Progenitor cell of endocrine pancreas (in vitro differentiated cells): ENCODE data around the gene SLC26A11. TPM values are rescaled to one million over a fixed set of nuclear protein-coding genes. Genes with fewer than 3 reads are reported as not detected.
A peak's percentile ranks its signal among the peaks of the same experiment; 100 is the strongest.

Experiments used
- DNase-seq: peaks from one replicate; pipeline ENCODE4 v3.0.0; 2021; ENCODE audit warnings: low spot score; ENCODE audit not compliant: unreplicated experiment
- H3K27ac Mint-ChIP-seq: 2 replicates; pipeline ENCODE4 v1.8.0; 2021; ENCODE audit warnings: mild to moderate bottlenecking, moderate library complexity, mixed read lengths
- H3K27me3 Mint-ChIP-seq: 2 replicates; pipeline ENCODE4 v1.8.0; 2021; ENCODE audit warnings: mixed read lengths
- H3K36me3 Mint-ChIP-seq: 2 replicates; pipeline ENCODE4 v1.8.0; 2022; ENCODE audit warnings: mixed read lengths; ENCODE audit not compliant: insufficient read depth
- H3K4me1 Mint-ChIP-seq: 2 replicates; pipeline ENCODE4 v1.8.0; 2021; ENCODE audit warnings: low read depth, mixed read lengths
- H3K4me3 Mint-ChIP-seq: 2 replicates; pipeline ENCODE4 v1.8.0; 2021; ENCODE audit warnings: low read depth, mild to moderate bottlenecking, moderate library complexity, mixed read lengths
- H3K9me3 Mint-ChIP-seq: 2 replicates; pipeline ENCODE4 v1.8.0; 2021; ENCODE audit warnings: low read depth, mixed read lengths
- CTCF ChIP-seq: fragments of 200-600 bp; sonication (generic); IDR thresholded peaks from one replicate; pipeline ENCODE4 v1.5.0; 2021; ENCODE audit warnings: antibody characterized with exemption, mild to moderate bottlenecking; ENCODE audit not compliant: unreplicated experiment
- long read RNA-seq: library from polyadenylated mRNA; unstranded; transcript quantifications from one replicate; pipeline ENCODE4 v2.0.0, GENCODE V29; 2020
- total RNA-seq: library from RNA; stranded (reverse); gene quantifications from 2 replicates; pipeline ENCODE4 v1.2.1, GENCODE V29; 2021

SLC26A11 gene
- 37.4 and 40.1 TPM in 2 replicates for total RNA-seq
- long read RNA-seq, transcript SLC26A11-201 (18 exons, 2,885 nt) = major isoform, 10 of 20 reads
- long read RNA-seq, partial matches to known transcripts = 2 of 20 reads
- long read RNA-seq, other reads (novel, unspliced or antisense) = 4 of 20 reads

GRCh38 chr17:80220054-80220735, at the start of gene SLC26A11, which contains the start of gene SGSH:
Gene SLC26A11 (plus strand): TSS chr17:80220427. CDS start chr17:80221561, 1,134 bp downstream.
Gene SGSH (minus strand): TSS chr17:80220333. CDS start chr17:80220313, 20 bp downstream.
- H3K4me3 Mint-ChIP-seq = peak within 1 kb of the TSS; percentile 90
- no peaks in the 10 kb centered on the region for H3K9me3 Mint-ChIP-seq
- H3K36me3 Mint-ChIP-seq = peaks cover 9% of the 10 kb centered on the region
- H3K27ac Mint-ChIP-seq = peak within 1 kb of the TSS; percentile 91
- peaks cover 8% of the 10 kb centered on the region for H3K4me1 Mint-ChIP-seq
- H3K27me3 Mint-ChIP-seq = no peaks in the 10 kb centered on the region
- peak; percentile 21 for TF ChIP-seq CTCF
- peak; percentile 88 for DNase-seq

DNA sequence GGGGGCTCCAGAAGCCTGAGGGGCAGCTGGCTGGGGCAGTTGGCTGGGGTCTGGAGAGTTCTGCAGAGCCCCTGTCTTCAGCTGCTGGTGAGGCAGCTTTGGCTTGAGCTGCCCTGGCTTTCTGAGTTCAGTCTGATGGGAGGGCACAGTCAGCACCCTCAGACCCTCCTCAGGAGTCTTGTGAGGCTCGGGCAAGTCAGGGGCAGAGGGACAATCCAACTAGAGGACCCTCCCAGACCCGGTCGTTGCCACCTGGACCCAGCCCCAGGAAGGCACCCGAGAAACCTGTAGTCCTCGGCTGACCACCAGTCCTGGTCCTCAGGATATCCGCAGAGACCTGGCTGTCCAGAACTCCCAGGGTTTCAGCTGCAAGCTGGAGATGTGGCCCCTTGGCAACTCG, 48.5 kb upstream of the SLC26A11 start:
- Mint-ChIP-seq H3K9me3 (peaks cover 4% of the 10 kb centered on the region), H3K27ac (no peak overlapping the region), H3K4me3 (no peak overlapping the region), H3K27me3 (peaks cover 3% of the 10 kb centered on the region), H3K36me3 (no peaks in the 10 kb centered on the region), H3K4me1 (no peaks in the 10 kb centered on the region)
- no peak for DNase-seq
- no peak for TF ChIP-seq CTCF

GRCh38 chr17:80173126-80173525, 47.1 kb upstream of the SLC26A11 start:
- Mint-ChIP-seq H3K27ac (no peak overlapping the region), H3K4me1 (no peaks in the 10 kb centered on the region), H3K4me3 (no peak overlapping the region), H3K9me3 (peaks cover 4% of the 10 kb centered on the region), H3K27me3 (peaks cover 3% of the 10 kb centered on the region), H3K36me3 (no peaks in the 10 kb centered on the region)
- TF ChIP-seq CTCF = no peak
- no peak for DNase-seq

DNA sequence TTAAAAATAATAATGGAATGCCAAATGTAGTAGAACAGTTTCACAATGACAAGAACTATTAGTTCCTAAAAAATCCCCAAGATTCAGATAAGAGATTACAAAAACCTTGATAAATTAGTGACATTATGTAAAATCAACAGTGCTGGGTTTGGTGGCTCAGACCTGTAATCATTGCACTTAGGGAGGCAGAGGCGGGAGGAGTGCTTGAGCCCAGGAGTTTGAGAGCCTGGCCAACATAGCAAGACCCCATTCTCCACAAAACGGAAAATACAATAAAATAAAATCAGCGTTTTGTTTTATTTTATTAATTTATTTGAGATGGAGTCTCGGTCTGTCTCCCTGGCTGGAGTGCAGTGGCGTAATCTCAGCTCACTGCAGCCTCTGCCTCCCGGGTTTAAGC, 46.3 kb upstream of the SLC26A11 start:
- Mint-ChIP-seq H3K27me3 (peaks cover 3% of the 10 kb centered on the region), H3K4me1 (no peaks in the 10 kb centered on the region), H3K27ac (no peak overlapping the region), H3K36me3 (no peaks in the 10 kb centered on the region), H3K4me3 (no peak overlapping the region), H3K9me3 (peaks cover 2% of the 10 kb centered on the region)
- DNase-seq = no peak
- no peak for TF ChIP-seq CTCF

DNA sequence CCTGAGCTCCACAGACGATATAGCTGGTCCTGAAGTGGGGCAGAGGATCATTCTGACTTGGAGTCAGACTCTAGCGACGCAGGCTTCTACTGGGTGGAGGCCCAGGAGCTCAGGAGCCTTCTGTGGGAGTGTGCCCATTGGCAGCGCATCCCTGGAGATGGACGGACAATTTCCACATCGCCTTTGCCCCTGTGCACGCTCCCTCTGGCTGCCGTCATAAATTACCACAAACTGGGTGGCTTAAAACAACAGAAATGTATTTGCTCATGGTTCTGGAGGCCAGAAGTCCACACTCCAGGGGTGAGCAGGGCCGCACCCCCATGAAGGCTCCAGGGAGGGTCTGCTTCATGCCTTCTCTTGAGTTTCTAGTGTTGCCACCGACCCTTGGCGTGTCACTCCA, 43.5 kb upstream of the SLC26A11 start:
- DNase-seq = no peak
- Mint-ChIP-seq H3K27ac (no peak overlapping the region), H3K4me1 (no peaks in the 10 kb centered on the region)

More for the DNA sequence above, 43.5 kb upstream of the SLC26A11 start:
- no peak for TF ChIP-seq CTCF
- Mint-ChIP-seq H3K4me3 (no peak overlapping the region), H3K27me3 (peaks cover 3% of the 10 kb centered on the region), H3K9me3 (no peaks in the 10 kb centered on the region), H3K36me3 (no peaks in the 10 kb centered on the region)
